SIG-M5 treated with dmso at 0.1 percent for 504 hours (cell line): Measurements from ENCODE around the gene FKBP5.
"Not testable (repeated sequence)": the region's sequence is repeated elsewhere in the genome, so short reads cannot be mapped to it uniquely, and the experiment has no call there.

Experiments used
- DNase-seq: peaks from one replicate; lab custom pipeline; 2025; ENCODE audit not compliant: unreplicated experiment; lab: John Stamatoyannopoulos, UW

Gene FKBP5

GRCh38 chr6:35550437-35550836 lies 138.3 kb downstream of the FKBP5 start:
- no peak for DNase-seq

DNA sequence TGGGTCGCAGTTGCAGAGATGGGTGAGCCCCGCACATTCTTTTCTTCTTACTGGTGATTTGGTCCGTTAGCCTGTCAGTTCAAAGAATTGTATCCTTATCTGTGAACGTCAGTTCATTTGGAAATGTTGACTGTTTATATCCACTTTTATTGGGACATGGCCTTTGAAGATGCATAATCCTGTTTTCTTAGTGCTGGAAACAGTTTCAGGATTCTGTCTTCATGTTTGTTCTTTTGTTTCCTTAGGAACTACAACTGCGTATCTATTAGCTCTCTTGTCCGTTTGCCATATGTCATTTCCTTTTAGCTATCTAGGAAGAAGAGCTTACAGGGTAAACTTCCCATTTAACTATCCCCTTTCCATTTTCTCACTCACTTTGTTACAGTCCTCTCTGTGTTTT lies 141.0 kb downstream of the FKBP5 start:
- no peak for DNase-seq

DNA sequence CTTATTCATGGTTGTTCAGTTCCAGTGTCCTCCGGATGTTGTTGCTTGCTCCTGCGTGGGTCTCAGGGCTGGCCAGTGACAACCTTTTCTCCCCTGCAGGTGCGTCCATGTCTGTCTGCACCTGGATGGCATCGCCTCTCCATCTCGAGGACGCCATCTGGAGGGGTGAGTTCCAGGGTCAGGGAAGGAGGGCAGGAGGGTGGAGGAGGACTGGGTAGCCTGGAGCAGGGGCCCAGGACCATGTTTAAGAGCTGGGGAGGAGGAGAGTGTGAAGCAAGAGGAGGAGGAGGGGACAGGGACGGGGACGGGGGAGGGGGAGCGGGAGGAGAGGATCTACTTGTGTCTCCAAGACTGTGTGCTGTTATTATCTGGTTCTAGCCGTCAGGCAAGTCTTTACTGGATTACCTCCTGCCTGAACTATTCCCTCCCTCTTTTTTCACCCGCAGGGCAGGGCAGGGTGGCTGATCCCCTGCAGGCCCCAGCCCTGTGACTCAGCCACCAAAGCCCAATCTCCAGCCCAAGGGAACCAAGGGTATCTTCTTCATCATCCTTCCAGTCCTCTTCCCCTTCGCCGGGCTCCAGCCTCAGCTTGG lies 143.8 kb downstream of the FKBP5 start:
- DNase-seq: no peak

DNA sequence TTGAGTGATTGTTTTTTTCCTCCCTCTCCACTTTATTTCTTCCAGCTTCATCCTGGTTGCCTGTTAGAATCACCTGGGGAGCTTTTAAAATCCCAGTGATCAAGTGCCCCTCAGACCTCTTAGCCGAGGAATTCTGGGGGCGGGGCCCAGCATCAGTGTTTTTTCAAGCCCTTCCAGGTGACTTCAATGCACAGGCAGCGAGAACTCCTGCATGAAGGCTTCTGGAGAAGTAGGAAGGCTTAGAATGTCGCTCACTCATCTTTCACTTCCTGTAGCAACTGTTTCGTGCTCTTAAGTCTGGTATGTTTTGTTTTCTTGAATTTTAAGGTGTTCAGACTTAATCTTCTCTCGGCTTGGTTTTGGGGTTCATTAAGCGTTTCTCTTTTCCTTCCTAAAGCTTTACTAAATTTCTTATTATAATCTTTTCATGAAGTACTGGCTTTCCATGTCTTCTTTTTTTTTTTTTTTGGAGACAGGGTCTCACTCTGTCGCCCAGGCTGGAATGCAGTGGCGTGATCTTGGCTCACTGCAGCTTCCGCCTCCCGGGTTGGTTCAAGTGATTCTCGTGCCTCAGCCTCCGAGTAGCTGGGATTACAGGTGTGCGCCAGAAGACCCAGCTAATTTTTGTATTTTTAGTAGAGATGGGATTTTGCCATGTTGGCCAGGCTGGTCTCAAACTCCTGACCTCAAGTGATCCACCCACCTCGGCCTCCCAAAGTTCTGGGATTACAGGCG lies 145.1 kb downstream of the FKBP5 start:
- no peak for DNase-seq

GRCh38 chr6:35541836-35542235 lies 146.9 kb downstream of the FKBP5 start:
- no peak for DNase-seq

DNA sequence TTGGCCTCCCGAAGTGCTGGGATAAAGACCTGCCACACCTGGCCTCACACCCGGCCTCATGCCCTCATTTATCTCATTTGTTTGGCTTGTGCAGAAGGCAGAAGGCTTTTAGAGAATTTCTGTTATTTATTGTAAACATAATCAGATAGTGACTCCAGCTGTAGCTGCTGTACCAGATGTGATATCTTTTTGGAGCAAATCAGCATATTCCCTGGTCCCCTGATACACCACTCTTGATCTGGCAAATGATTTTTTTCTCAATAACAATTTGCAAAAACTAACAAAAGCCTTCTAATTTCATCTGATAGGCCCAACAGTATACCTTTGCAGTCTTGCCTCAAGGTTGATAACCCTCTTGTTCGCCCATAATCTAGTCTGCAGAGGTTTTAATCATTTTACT lies 149.5 kb downstream of the FKBP5 start:
- DNase-seq: no peak

GRCh38 chr6:35535847-35536246 lies 152.9 kb downstream of the FKBP5 start:
- DNase-seq: not testable (repeated sequence)

- DNase-seq: no peak
These were observed 154.1 kb downstream of the FKBP5 start for GRCh38 chr6:35534407-35535170.

DNA sequence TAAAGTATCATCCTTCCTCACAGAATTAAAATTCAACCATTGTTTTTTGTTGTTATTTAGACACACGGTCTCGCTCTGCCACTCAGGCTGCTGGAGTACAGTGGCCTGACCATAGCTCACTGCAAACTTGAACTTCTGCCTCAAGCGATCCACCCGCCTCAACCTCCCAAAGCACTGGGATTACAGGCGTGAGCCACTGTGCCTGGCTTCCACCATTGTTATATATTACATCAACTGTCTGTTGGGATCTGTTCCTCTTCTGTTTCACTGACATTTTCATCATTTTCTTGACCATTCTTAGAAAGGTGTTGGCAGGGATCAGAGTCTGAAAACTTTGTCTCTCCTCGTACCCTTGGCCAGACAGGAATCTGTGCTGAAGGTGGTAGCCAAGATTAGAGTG lies 154.7 kb downstream of the FKBP5 start:
- DNase-seq: no peak

DNA sequence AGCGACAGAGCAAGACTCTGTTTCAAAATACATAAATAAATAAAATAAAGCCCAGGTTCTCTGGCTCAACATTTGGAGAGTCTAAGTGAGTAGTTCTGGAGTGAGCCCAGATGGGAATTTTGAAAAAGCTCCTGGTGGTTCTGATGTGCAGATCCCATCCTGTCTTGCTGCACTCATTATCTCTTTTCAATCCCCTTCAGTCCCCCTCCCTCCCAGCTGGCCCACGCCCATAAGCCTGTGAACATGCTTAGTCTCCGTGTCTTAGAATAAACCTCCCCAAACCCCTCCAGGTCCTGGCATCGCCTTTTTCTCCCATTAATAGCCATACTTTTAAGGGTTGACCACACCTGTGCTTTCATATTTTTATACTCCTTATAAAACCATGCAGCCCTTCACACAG lies 156.6 kb downstream of the FKBP5 start:
- DNase-seq: no peak

GRCh38 chr6:35524380-35525020 lies 164.2 kb downstream of the FKBP5 start:
- no peak for DNase-seq
